Parathyroid adenoma (tissue), 2 donors: ENCODE data around the gene ZNF101.
A peak's percentile ranks its signal among the peaks of the same experiment; 100 is the strongest.

Experiments used
- H2AFZ ChIP-seq: fragments of 300-600 bp; sonication (generic); one replicate; pipeline ENCODE4 v1.7.0; 2017; ENCODE audit warnings: antibody characterized with exemption, mild to moderate bottlenecking
- H3K27ac ChIP-seq: fragments of 300-600 bp; sonication (generic); one replicate; pipeline ENCODE4 v1.7.0; 2017
- H3K27me3 ChIP-seq: fragments of 300-600 bp; sonication (generic); one replicate; pipeline ENCODE4 v1.7.0; 2017; ENCODE audit warnings: low read length; ENCODE audit not compliant: control insufficient read depth, insufficient read depth
- H3K36me3 ChIP-seq: fragments of 300-600 bp; sonication (generic); one replicate; pipeline ENCODE4 v1.7.0; 2017; ENCODE audit warnings: low read length; ENCODE audit not compliant: control insufficient read depth, insufficient read depth
- H3K4me1 ChIP-seq: fragments of 300-600 bp; sonication (generic); one replicate; pipeline ENCODE4 v1.7.0; 2017; ENCODE audit warnings: control low read depth
- H3K4me2 ChIP-seq: fragments of 300-600 bp; sonication (generic); one replicate; pipeline ENCODE4 v1.7.0; 2017; ENCODE audit warnings: low read length
- H3K4me3 ChIP-seq: fragments of 300-600 bp; sonication (generic); one replicate; pipeline ENCODE4 v1.7.0; 2017; ENCODE audit warnings: low read depth, low read length
- H3K79me2 ChIP-seq: fragments of 300-600 bp; sonication (generic); one replicate; pipeline ENCODE4 v1.7.0; 2017; ENCODE audit warnings: control low read depth
- H3K9ac ChIP-seq: fragments of 300-600 bp; sonication (generic); one replicate; pipeline ENCODE4 v1.7.0; 2017; ENCODE audit warnings: mild to moderate bottlenecking
- H3K9me3 ChIP-seq: fragments of 300-600 bp; sonication (generic); one replicate; pipeline ENCODE4 v1.7.0; 2017; ENCODE audit warnings: low read length; ENCODE audit not compliant: control insufficient read depth
- CTCF ChIP-seq: fragments of 300-600 bp; sonication (generic); IDR thresholded peaks from one replicate; pipeline ENCODE4 v1.7.0; 2017; ENCODE audit warnings: antibody characterized with exemption, mild to moderate bottlenecking
- donor health status: primary hyperparathyroidism.

The ZNF101 gene

GRCh38 chr19:19659646-19660245, 8.9 kb upstream of the ZNF101 start:
- Histone ChIP-seq H3K79me2 (peaks cover 4% of the 10 kb centered on the region), H3K9ac (no peak overlapping the region), H3K27me3 (no peaks in the 10 kb centered on the region), H3K27ac (no peak overlapping the region), H3K4me2 (no peak overlapping the region), H2AFZ (no peak overlapping the region), H3K9me3 (no peaks in the 10 kb centered on the region), H3K4me1 (peaks cover 10% of the 10 kb centered on the region), H3K4me3 (no peak overlapping the region), H3K36me3 (no peaks in the 10 kb centered on the region)
- TF ChIP-seq CTCF: no peak

GRCh38 chr19:19661141-19661674, 7.4 kb upstream of the ZNF101 start:
- Histone ChIP-seq H3K4me3 (no peak overlapping the region), H3K79me2 (peaks cover 4% of the 10 kb centered on the region), H3K27me3 (no peaks in the 10 kb centered on the region), H3K9ac (no peak overlapping the region), H3K27ac (no peak overlapping the region), H3K36me3 (no peaks in the 10 kb centered on the region), H2AFZ (no peak overlapping the region), H3K4me1 (peaks cover 10% of the 10 kb centered on the region), H3K9me3 (no peaks in the 10 kb centered on the region), H3K4me2 (no peak overlapping the region)
- no peak for TF ChIP-seq CTCF

- Histone ChIP-seq H3K4me2 (no peak overlapping the region), H3K79me2 (peaks cover 4% of the 10 kb centered on the region), H3K9me3 (no peaks in the 10 kb centered on the region), H3K4me1 (peaks cover 10% of the 10 kb centered on the region), H3K27ac (no peak overlapping the region), H2AFZ (no peak overlapping the region), H3K9ac (no peak overlapping the region), H3K4me3 (no peak overlapping the region), H3K27me3 (no peaks in the 10 kb centered on the region), H3K36me3 (no peaks in the 10 kb centered on the region)
- TF ChIP-seq CTCF: no peak
Measured at GRCh38 chr19:19661675-19662251, 6.9 kb upstream of the ZNF101 start.

- Histone ChIP-seq H3K4me1 (peaks cover 10% of the 10 kb centered on the region), H3K79me2 (peaks cover 4% of the 10 kb centered on the region), H3K36me3 (no peaks in the 10 kb centered on the region), H3K4me2 (peak overlapping the region; percentile 98), H3K9me3 (no peaks in the 10 kb centered on the region), H3K4me3 (peak overlapping the region; percentile 81), H2AFZ (no peak overlapping the region), H3K9ac (no peak overlapping the region), H3K27me3 (no peaks in the 10 kb centered on the region), H3K27ac (peak overlapping the region; percentile 88)
- TF ChIP-seq CTCF: no peak
Measured at GRCh38 chr19:19662344-19662743, 6.3 kb upstream of the ZNF101 start.

- Histone ChIP-seq H3K9ac (no peak overlapping the region), H3K36me3 (no peaks in the 10 kb centered on the region), H3K4me2 (peak overlapping the region; percentile 98), H3K4me3 (peak overlapping the region; percentile 81), H3K9me3 (no peaks in the 10 kb centered on the region), H3K27ac (peak overlapping the region; percentile 88), H3K4me1 (peaks cover 10% of the 10 kb centered on the region), H3K79me2 (peaks cover 4% of the 10 kb centered on the region), H2AFZ (peak overlapping the region; percentile 71), H3K27me3 (no peaks in the 10 kb centered on the region)
- no peak for TF ChIP-seq CTCF
Measured at GRCh38 chr19:19662871-19663255, 5.8 kb upstream of the ZNF101 start.
